ENCODE data around the gene CRKL. TPM values are rescaled to one million over a fixed set of nuclear protein-coding genes. Genes with fewer than 3 reads are reported as not detected.
"Not testable (repeated sequence)": the region's sequence is repeated elsewhere in the genome, so short reads cannot be mapped to it uniquely, and the experiment has no call there.

Gene CRKL
- total RNA-seq, 3 donors from 2014 or later = 36.8 to 46.5 (median 42.3) TPM

- no peaks in the 10 kb centered on the region for H3K36me3 ChIP-seq
- no peak overlapping the region for H3K27ac ChIP-seq
- H3K4me1 ChIP-seq = no peaks in the 10 kb centered on the region
- intact Hi-C loops (cut with DNase I; ENCODE audit: low total_unique reads) = no loop called here
- H3K27me3 ChIP-seq = no peaks in the 10 kb centered on the region
- no peak for DNase-seq (ENCODE audit: low spot score in 2 of 2)
- no peak overlapping the region for H3K4me3 ChIP-seq
- TF ChIP-seq CTCF (IDR thresholded peaks at IDR 0.05) (no peak), POLR2A (IDR thresholded peaks at IDR 0.05) (no peak), POLR2AphosphoS5 (IDR thresholded peaks at IDR 0.05) (no peak)
- no peaks in the 10 kb centered on the region for H3K9me3 ChIP-seq
Measured at GRCh38 chr22:20931126-20931654, 14.0 kb downstream of the CRKL start.

DNA sequence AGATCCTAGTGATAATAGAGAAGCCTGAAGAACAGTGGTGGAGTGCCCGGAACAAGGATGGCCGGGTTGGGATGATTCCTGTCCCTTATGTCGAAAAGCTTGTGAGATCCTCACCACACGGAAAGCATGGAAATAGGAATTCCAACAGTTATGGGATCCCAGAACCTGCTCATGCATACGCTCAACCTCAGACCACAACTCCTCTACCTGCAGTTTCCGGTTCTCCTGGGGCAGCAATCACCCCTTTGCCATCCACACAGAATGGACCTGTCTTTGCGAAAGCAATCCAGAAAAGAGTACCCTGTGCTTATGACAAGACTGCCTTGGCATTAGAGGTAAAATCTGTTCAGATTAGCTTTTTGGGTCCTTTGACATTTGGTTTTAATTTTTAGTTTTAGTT lies 16.7 kb downstream of the CRKL start:
- DNase-seq (ENCODE audit: low spot score in 2 of 2) = no peak

GRCh38 chr22:20935049-20935448 lies 17.8 kb downstream of the CRKL start:
- H3K27me3 ChIP-seq; H3K36me3 ChIP-seq; H3K4me1 ChIP-seq; H3K4me3 ChIP-seq; intact Hi-C loops (cut with DNase I; ENCODE audit: low total_unique reads); H3K27ac ChIP-seq; H3K9me3 ChIP-seq; DNase-seq (ENCODE audit: low spot score in 2 of 2): not testable (repeated sequence)

More for the DNA sequence above, 16.7 kb downstream of the CRKL start:
- Histone ChIP-seq H3K27me3 (no peaks in the 10 kb centered on the region), H3K36me3 (no peaks in the 10 kb centered on the region), H3K27ac (no peak overlapping the region), H3K4me3 (no peak overlapping the region), H3K4me1 (no peaks in the 10 kb centered on the region), H3K9me3 (no peaks in the 10 kb centered on the region)
- intact Hi-C loops (cut with DNase I; ENCODE audit: low total_unique reads) = no loop called here
- TF ChIP-seq POLR2AphosphoS5 (IDR thresholded peaks at IDR 0.05) = no peak
- no peak for TF ChIP-seq CTCF (IDR thresholded peaks at IDR 0.05)
- no peak for TF ChIP-seq POLR2A (IDR thresholded peaks at IDR 0.05)

DNA sequence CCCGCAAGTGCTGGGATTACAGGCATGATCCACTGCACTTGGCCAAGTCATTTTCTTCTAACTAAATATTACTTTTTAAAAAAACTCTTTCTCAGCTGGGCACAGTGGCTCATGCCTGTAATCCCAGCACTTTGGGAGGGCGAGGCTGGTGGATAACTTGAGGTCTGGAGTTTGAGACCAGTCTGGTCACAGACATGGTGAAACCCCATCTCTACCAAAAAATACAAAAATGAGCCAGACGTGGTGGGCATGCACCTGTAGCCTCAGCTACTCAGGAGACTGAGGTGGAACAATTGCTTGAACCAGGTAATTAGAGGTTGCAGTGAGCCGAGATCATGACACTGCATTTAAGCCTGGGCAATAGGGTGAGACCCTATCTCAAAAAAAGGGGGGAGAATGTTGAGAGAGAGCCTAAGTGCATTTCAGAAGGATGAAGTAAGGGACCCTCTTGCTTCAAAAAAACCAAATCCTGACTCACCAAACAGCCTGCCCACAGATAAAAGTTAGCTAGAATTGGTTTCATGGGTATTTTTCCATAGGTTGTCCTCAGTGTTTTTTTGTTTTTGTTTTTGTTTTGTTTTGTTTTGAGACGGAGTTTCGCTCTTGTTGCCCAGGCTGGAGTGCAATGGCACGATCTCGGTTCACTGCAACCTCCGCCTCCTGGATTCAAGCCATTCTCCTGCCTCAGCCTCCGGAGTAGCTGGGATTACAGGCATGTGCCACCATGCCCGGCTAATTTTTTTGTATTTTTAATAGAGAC lies 18.8 kb downstream of the CRKL start:
- H3K27me3 ChIP-seq; H3K9me3 ChIP-seq; DNase-seq (ENCODE audit: low spot score in 2 of 2); H3K4me3 ChIP-seq; intact Hi-C loops (cut with DNase I; ENCODE audit: low total_unique reads); H3K36me3 ChIP-seq; H3K4me1 ChIP-seq: not testable (repeated sequence)
- H3K27ac ChIP-seq = peak overlapping the region in 1 of 2 donors; percentile 49

GRCh38 chr22:20937031-20937793 lies 20.0 kb downstream of the CRKL start:
- H3K4me1 ChIP-seq = peaks cover 0 to 3% of the 10 kb centered on the region in 2 donors
- peak overlapping the region; percentile 49 to 68 for H3K27ac ChIP-seq

GRCh38 chr22:20937794-20938671 lies 20.8 kb downstream of the CRKL start:
- no peaks in the 10 kb centered on the region for H3K36me3 ChIP-seq
- H3K27ac ChIP-seq = peak overlapping the region; percentile 66 to 68
- intact Hi-C loops (cut with DNase I; ENCODE audit: low total_unique reads) = no loop called here
- no peak for TF ChIP-seq POLR2AphosphoS5 (IDR thresholded peaks at IDR 0.05)
- TF ChIP-seq POLR2A (IDR thresholded peaks at IDR 0.05) = no peak
- TF ChIP-seq CTCF (IDR thresholded peaks at IDR 0.05) = no peak
- no peak for DNase-seq (ENCODE audit: low spot score in 2 of 2)
- H3K4me1 ChIP-seq = peaks cover 0 to 3% of the 10 kb centered on the region in 2 donors
- no peaks in the 10 kb centered on the region for H3K27me3 ChIP-seq
- no peak overlapping the region for H3K4me3 ChIP-seq
- H3K9me3 ChIP-seq = no peaks in the 10 kb centered on the region

More at GRCh38 chr22:20937031-20937793, 20.0 kb downstream of the CRKL start:
- Histone ChIP-seq H3K36me3 (no peaks in the 10 kb centered on the region), H3K4me3 (peak overlapping the region in 1 of 3 donors; percentile 4), H3K9me3 (no peaks in the 10 kb centered on the region), H3K27me3 (no peaks in the 10 kb centered on the region)
- TF ChIP-seq POLR2A (IDR thresholded peaks at IDR 0.05) (no peak), POLR2AphosphoS5 (IDR thresholded peaks at IDR 0.05) (no peak)
- intact Hi-C loops (cut with DNase I; ENCODE audit: low total_unique reads) = no loop called here
- DNase-seq (ENCODE audit: low spot score in 2 of 2) = no peak

DNA sequence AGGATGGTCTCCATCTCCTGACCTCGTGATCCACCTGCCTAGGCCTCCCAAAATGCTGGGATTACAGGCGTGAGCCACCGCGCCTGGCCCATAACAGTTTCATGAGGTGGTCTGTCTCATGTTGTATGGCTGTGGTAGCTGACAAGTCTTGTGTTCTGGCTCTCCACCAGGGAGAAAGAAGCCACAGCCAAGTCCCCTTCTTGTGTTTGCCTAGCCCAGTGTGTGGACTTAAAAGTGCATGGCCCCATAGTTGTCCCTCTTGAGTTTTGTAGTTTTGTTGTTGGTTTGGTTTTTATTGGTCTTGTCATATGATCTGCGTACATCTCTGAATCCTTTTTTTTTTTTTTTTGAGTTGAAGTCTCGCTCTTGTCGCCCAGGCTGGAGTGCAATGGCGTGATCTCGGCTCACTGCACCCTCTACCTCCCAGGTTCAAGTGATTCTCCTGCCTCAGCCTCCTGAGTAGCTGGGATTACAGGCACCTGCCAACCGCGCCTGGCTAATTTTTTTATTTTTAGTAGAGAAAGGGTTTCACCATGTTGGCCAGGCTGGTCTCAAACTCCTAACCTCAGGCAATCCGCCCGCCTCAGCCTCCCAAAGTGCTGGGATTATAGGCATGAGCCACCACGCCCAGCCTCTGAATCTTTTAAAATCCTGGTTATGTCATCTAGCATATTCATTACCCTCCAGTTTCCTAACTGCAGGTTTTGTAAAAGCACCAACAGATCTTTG lies 22.4 kb downstream of the CRKL start:
- intact Hi-C loops (cut with DNase I; ENCODE audit: low total_unique reads); H3K36me3 ChIP-seq; H3K4me1 ChIP-seq; DNase-seq (ENCODE audit: low spot score in 2 of 2); H3K27me3 ChIP-seq; H3K9me3 ChIP-seq; H3K4me3 ChIP-seq: not testable (repeated sequence)
- H3K27ac ChIP-seq = peak overlapping the region in 1 of 2 donors; percentile 36
